GM21381 (cell line): Measurements from ENCODE around the gene COPS8.

Experiments used
- ATAC-seq: cut with Tn5 transposase; IDR thresholded peaks from one replicate; pipeline ENCODE4 v1.9.1; 2021; ENCODE audit warnings: mild to moderate bottlenecking, moderate library complexity; ENCODE audit not compliant: unreplicated experiment

Gene COPS8

GRCh38 chr2:237129625-237130263 is 44.1 kb downstream of the COPS8 start:
- ATAC-seq, result no peak

DNA sequence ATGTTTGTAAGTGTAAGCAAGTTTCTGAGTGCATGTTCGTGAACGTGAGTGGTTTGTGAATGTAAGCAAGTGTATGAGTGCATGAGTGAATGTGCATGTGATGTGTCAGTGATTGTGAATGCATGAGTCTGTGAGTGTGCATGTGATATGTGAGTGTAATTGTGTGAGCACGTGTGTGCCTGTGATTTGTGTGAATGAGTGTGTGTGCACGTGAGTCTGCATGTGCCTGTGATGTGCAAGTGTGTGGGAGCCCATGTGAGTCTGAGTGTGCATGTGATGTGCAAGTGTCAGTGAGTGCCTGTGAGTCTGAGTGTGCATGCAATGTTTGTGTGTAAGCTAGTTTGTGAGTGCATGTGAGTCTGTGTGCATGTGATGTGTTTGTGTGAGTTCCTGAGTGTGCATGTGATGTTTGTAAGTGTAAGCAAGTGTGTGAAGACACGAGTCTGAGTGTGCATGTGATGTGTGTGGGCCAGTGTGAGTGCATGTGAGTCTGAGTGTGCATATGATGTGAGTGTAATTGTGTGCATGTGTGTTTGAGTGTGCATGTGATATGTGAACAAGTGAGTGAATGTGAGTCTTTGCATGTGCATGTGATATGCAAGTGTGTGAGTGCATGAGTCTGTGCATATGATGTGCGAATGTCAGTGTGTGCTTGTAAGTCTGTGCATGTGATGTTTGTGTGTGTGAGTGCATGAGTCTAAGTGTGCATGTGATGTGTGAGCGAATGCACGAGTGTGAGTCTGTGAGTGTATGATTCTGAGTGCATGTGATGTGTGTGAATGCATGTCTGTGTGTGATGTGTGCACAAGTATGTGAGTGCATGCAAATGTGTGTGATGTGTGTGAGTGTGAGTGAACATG is 45.1 kb downstream of the COPS8 start:
- no peak for ATAC-seq

GRCh38 chr2:237131749-237132533 is 46.3 kb downstream of the COPS8 start:
- no peak for ATAC-seq

GRCh38 chr2:237132799-237133198 is 47.1 kb downstream of the COPS8 start:
- ATAC-seq, result no peak

DNA sequence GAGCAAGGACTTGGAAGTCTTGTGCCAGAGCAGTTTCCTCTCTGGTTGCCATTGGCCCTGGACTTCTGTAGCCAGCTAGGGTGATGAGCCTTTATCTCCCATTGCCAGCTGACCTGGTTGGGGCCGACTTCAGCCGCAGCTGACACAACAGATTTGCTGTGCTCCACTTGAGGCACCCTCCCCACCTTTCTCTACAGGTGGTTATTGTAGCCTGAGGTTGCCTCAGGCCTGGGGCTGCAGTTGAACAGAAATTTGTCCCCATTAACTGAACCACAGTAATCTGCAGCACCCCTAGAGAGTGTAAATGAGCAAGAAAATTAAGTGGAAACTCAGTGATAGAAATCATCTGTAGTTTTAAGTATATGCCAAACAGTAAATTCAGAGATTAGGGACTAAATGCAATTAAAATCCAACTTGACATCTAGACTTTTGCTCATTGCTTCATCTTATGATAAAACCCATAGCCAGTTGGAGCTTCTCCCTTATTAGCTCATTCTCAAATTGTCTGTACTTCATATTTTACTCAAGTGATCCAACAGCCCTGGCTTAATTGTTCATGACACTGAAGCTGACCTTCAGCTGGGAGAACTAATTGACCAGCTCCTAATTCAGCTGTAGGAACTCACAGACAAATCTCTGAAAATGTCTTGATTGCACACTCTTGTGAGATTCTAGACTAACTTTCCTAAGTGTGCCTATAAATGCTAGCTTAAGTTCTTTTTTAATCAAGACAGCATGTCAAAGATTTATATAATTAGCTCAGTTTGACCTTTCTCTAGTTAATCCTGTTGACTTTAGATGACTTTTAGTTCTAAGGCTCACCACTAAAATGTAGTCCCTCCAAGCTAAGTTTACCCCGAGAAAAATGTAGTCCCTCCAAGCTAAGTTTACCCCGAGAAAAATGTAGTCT is 48.9 kb downstream of the COPS8 start:
- no peak for ATAC-seq

DNA sequence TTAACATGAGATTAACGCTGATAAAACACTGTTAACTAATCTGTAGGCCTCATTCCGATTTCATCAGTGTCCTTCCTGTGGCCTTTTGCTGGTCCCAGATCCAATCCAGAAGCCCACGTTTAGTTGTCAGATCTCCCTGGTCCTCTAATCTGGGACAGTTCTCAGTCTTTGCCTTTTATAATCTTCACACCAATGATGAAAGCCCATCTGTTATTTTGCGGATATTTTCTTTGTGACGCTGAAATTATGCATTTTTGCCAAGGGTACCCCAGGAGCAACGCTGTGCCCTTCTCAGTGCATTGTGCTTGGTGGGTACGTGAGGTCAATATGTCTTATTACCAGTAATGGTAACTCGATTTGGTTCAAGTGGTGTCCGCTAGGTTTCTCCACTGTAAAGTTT is 51.1 kb downstream of the COPS8 start:
- no peak for ATAC-seq

DNA sequence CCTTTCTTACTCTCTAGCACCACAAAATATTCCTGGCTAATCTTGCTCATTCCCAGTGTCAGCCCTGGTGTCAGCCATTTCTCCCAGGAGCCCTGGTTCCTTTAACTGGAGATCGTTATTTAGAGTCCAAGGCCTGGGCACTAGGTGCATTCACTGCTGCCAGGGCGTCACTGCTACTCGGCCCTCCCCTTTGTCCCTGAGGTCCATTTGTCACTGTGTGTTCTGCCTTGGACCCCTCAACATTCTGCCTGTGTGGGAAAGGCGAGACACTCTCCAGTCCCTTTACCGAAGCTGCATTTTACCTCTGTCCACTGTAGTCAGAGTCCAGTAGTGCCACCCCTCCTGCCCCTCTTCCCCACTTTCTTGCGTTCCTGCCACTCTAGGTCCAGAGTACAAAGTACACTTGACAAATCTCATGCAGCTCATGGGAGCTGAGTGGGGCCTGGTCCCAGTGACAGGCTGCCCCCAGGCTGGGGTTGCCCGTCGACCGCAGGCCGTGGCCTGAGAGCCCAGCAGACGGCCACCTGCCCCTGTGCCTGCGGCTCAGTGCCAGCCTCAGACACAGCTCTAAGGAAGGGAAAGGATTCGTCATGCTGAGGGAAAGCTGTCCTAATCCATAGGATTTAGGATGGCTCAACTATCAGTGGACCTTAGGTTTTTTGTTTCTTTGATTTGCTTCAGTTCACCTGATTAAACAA is 52.1 kb downstream of the COPS8 start:
- ATAC-seq, result no peak

DNA sequence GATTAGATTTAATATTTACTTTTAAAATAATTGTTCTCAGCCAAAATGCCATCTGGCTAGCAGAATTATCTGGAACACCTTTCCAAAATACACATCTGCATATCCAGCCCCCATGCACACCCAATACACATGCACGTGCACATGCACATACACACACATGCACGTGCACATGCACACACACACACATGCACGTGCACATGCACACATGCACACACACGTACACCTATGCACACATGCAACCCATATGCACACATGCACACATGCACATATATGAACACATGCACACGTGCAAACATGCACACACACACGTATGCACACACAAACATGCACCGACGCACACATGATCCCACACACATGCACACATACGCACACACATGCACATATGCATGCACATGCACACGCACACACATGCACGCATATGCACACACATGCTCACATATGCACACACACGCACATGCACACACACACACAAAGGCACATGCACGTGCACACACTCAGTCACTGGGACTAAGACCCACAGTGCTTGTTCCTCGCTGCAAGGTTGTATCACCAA is 53.5 kb downstream of the COPS8 start:
- no peak for ATAC-seq

GRCh38 chr2:237140689-237141285 is 55.1 kb downstream of the COPS8 start:
- ATAC-seq, result no peak

GRCh38 chr2:237141571-237142051 is 55.9 kb downstream of the COPS8 start:
- no peak for ATAC-seq

DNA sequence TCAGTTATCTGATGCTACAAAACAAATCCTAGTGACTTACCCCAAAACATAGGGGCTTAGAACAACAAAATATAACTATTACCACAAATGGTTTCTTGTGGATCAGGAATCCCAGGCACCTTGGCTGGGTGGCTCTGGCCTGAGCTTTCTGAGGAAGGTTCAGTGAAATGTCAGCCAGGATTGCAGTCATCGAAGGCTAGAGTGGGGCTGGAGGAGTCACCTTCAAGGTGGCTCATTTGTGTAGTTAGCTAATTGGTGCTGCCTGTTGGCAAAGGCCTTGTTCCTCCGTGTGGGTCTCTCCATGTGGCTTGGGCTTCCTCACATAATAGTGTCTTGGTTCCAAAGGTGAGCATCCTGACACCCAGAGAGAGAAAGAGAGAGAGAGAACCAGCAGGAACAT is 57.4 kb downstream of the COPS8 start:
- no peak for ATAC-seq

DNA sequence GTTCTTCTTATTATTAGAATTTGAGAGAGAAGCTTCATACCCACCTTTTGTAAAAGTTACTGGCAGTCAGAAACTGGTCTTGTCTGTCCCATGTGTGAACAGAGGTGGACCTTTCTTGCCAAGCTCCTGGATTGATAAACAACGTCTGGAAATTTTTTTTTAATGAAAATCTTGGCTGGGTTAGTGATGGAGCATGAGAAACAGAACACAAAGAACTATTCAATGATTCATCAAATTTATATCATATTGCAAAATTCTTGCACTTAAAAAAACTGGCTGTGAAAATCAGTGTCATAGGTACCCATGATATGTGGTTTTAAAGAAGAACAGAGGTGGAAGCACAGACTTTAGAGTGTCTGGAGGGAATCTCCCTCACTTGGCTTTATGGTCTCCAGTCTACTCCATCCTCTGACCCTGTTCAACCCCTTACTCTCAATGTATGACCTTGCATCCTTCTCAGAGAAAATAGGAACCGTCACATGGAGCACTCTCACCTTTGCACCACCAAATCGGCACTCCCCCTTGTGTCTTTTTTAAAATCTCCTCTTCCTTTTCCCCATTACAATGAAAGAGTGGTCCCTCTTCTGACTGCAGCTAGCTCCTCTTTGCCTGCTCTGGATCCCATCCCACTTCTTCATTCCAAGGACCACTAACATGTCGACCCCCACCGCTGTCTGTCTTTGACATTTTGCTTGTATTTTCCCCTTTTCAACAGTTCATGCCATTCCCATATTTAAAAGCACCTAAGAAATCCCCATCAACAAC is 58.2 kb downstream of the COPS8 start:
- no peak for ATAC-seq

GRCh38 chr2:237144516-237144915 is 58.8 kb downstream of the COPS8 start:
- no peak for ATAC-seq

DNA sequence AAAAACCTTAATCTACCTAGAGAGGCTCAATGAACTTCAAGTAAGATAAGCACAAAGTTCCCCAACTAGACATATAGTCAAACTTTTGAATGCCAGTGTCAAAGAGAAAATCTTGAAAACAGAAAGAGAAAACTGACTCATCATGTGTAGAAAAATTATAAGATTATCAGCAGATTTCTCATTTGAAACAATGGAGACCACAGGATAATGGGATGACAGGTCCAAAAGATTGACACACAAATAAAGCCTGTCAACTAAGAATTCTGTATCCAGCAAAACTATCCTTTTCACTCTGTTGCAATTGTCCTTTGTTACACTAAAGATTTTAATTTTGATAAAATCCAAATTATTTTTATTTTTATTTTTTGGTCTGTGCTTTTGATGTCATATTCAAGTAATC is 61.6 kb downstream of the COPS8 start:
- no peak for ATAC-seq

GRCh38 chr2:237148624-237149023 is 62.9 kb downstream of the COPS8 start:
- no peak for ATAC-seq

- ATAC-seq, result no peak
Measured at GRCh38 chr2:237149425-237149824, 63.7 kb downstream of the COPS8 start.
